CD14-positive monocyte (primary cell): ENCODE measurements around the gene AURKB. TPM values are rescaled to one million over a fixed set of nuclear protein-coding genes. Genes with fewer than 3 reads are reported as not detected.

Source experiments
- DNase-seq, 3 donors: peaks; one replicate each; pipeline ENCODE4 v3.0.0-alpha.2; 2011 to 2022
- H2AFZ ChIP-seq: 2 replicates; pipeline ENCODE4 v1.6.0; 2012; ENCODE audit warnings: mild to moderate bottlenecking, low read depth, low read length, inconsistent platforms; ENCODE audit not compliant: insufficient read depth, poor library complexity, severe bottlenecking
- H3K27ac ChIP-seq, 2 donors: 1 replicate in 1 of 2; 2 replicates in 1 of 2; pipeline ENCODE4 v1.5.1; 2012 to 2013; ENCODE audit warnings: low read length in 2 of 2, control low read depth in 1 of 2, inconsistent platforms in 1 of 2, low read depth in 1 of 2, mild to moderate bottlenecking in 1 of 2
- H3K27me3 ChIP-seq, 2 donors: one replicate each; pipeline versions ENCODE4 v1.6.0 to v1.6.1; 2011 to 2013; ENCODE audit warnings: low read length in 2 of 2; ENCODE audit not compliant: control insufficient read depth in 2 of 2, insufficient read depth in 2 of 2
- H3K36me3 ChIP-seq, 2 donors: replicated peaks in 1 of 2; 1 replicate in 1 of 2; 2 replicates in 1 of 2; pipeline versions ENCODE4 v1.5.1 to v1.6.1; 2012 to 2013; ENCODE audit warnings: low read length in 2 of 2, control low read depth in 1 of 2, inconsistent platforms in 1 of 2, mild to moderate bottlenecking in 1 of 2; ENCODE audit not compliant: insufficient read depth in 2 of 2, control insufficient read depth in 1 of 2
- H3K4me1 ChIP-seq, 2 donors: 1 replicate in 1 of 2; 2 replicates in 1 of 2; pipeline versions ENCODE4 v1.5.1 to v1.6.1; 2012 to 2013; ENCODE audit warnings: low read length in 2 of 2, control low read depth in 1 of 2, inconsistent platforms in 1 of 2, mild to moderate bottlenecking in 1 of 2, moderate library complexity in 1 of 2; ENCODE audit not compliant: insufficient read depth in 2 of 2, control insufficient read depth in 1 of 2
- H3K4me2 ChIP-seq: replicated peaks from 2 replicates; pipeline ENCODE3; 2012; ENCODE audit warnings: low read length, moderate library complexity, mild to moderate bottlenecking; ENCODE audit not compliant: poor library complexity, severe bottlenecking; ENCODE audit errors: extremely low read depth
- H3K4me3 ChIP-seq, 3 experiments: fragments of 200-600 bp in 1 of 3; sonication (generic) in 1 of 3; replicated peaks in 1 of 3; 1 replicate in 2 of 3; 2 replicates in 1 of 3; pipeline ENCODE4 v1.5.1; 2011 to 2013; ENCODE audit warnings: low read length in 3 of 3, mild to moderate bottlenecking in 3 of 3, control low read depth in 2 of 3, low read depth in 2 of 3, inconsistent platforms in 1 of 3, moderate library complexity in 1 of 3
- H3K79me2 ChIP-seq: 2 replicates; pipeline ENCODE4 v1.6.0; 2012; ENCODE audit warnings: mild to moderate bottlenecking, control low read depth, inconsistent platforms, low read length, moderate library complexity; ENCODE audit not compliant: insufficient read depth
- H3K9ac ChIP-seq: 2 replicates; pipeline ENCODE4 v1.6.0; 2017; ENCODE audit warnings: low read length, mild to moderate bottlenecking; ENCODE audit not compliant: insufficient read depth, poor library complexity, severe bottlenecking
- H3K9me3 ChIP-seq, 2 donors: replicated peaks in 1 of 2; 1 replicate in 1 of 2; 2 replicates in 1 of 2; pipeline versions ENCODE4 v1.5.1 to v1.6.1; 2012 to 2013; ENCODE audit warnings: low read length in 2 of 2, control low read depth in 1 of 2; ENCODE audit not compliant: control insufficient read depth in 1 of 2, insufficient read depth in 1 of 2
- H4K20me1 ChIP-seq: 2 replicates; pipeline ENCODE4 v1.6.0; 2012; ENCODE audit warnings: mild to moderate bottlenecking, low read length, control low read depth, moderate library complexity; ENCODE audit not compliant: insufficient read depth
- H3K27ac Mint-ChIP-seq, 7 donors: one replicate each; pipeline ENCODE4 v1.8.0; 2020; ENCODE audit warnings: mild to moderate bottlenecking in 7 of 7, mixed read lengths in 7 of 7, moderate library complexity in 6 of 7, inconsistent platforms in 2 of 7
- H3K27me3 Mint-ChIP-seq, 3 donors: one replicate each; pipeline ENCODE4 v1.8.0; 2021 to 2022; ENCODE audit warnings: low read depth in 3 of 3, mild to moderate bottlenecking in 3 of 3, mixed read lengths in 3 of 3, moderate library complexity in 3 of 3, inconsistent platforms in 1 of 3
- H3K36me3 Mint-ChIP-seq, 2 donors: one replicate each; pipeline ENCODE4 v1.8.0; 2020; ENCODE audit warnings: mixed read lengths in 2 of 2, inconsistent platforms in 1 of 2, mild to moderate bottlenecking in 1 of 2
- H3K4me1 Mint-ChIP-seq: one replicate; pipeline ENCODE4 v1.8.0; 2020; ENCODE audit warnings: mild to moderate bottlenecking, mixed read lengths
- H3K4me3 Mint-ChIP-seq, 2 donors: one replicate each; pipeline ENCODE4 v1.8.0; 2020; ENCODE audit warnings: mild to moderate bottlenecking in 2 of 2, mixed read lengths in 2 of 2, moderate library complexity in 1 of 2
- H3K9me3 Mint-ChIP-seq, 7 donors: one replicate each; pipeline ENCODE4 v1.8.0; 2020 to 2022; ENCODE audit warnings: mixed read lengths in 7 of 7, mild to moderate bottlenecking in 6 of 7, moderate library complexity in 6 of 7, inconsistent platforms in 2 of 7
- CTCF ChIP-seq: fragments of 200-600 bp; IDR thresholded peaks from one replicate; pipeline ENCODE4 v1.8.0; 2022; ENCODE audit warnings: antibody characterized with exemption, mild to moderate bottlenecking
- WGBS: methylation state at CpG from one replicate; pipeline ENCODE4 v1.1.5; 2013; ENCODE audit warnings: missing lambda C conversion rate; ENCODE audit not compliant: insufficient coverage; 5-methylcytosine and 5-hydroxymethylcytosine counted together
- intact Hi-C, 2 donors: fragments of 100-400 bp; cut with micrococcal nuclease; formaldehyde crosslinking; loops; one replicate each; pipeline versions ENCODE4 v1.15.0 to v1.15.1; 2023
- polyA plus RNA-seq, 3 donors: library from polyadenylated mRNA; depleted of rRNA in 1 of 3; unstranded in 2 of 3; stranded (reverse) in 1 of 3; fragments of 300-500 nt in 2 of 3; fragments of >200 nt in 1 of 3; fragmentation: Illumina TruSeq in 2 of 3; gene quantifications; 1 replicate in 2 of 3; 2 replicates in 1 of 3; pipeline ENCODE4 v1.2.3, GENCODE V29; 2012 to 2021

Gene AURKB
- polyA plus RNA-seq, 3 donors: 0.38 to 4.2 (median 0.79) TPM

- H3K4me3 ChIP-seq: no peak overlapping the region
- H3K27ac ChIP-seq: no peak overlapping the region
- DNase-seq: no peak
- H3K36me3 Mint-ChIP-seq: peaks cover 83 to 86% of the 10 kb centered on the region in 2 donors
- H3K27me3 ChIP-seq: no peaks in the 10 kb centered on the region
- no peaks in the 10 kb centered on the region for H3K9me3 ChIP-seq
- H2AFZ ChIP-seq: no peak overlapping the region
- H3K79me2 ChIP-seq: no peaks in the 10 kb centered on the region
- TF ChIP-seq CTCF: no peak
- 96% methylated on average over 8 of the region's 10 CpGs for WGBS
- H3K27me3 Mint-ChIP-seq: peaks cover 0 to 2% (median 0%) of the 10 kb centered on the region in 3 donors
- intact Hi-C loops: no loop called here
- peaks cover 22% of the 10 kb centered on the region for H3K4me1 Mint-ChIP-seq
- H3K9ac ChIP-seq: no peak overlapping the region
- H3K4me2 ChIP-seq: no peak overlapping the region
- H4K20me1 ChIP-seq: peaks cover 10% of the 10 kb centered on the region
- H3K4me3 Mint-ChIP-seq: no peak overlapping the region
- H3K9me3 Mint-ChIP-seq: peaks cover 0 to 2% (median 0%) of the 10 kb centered on the region in 7 donors
- H3K27ac Mint-ChIP-seq: peak overlapping the region in 3 of 7 donors; percentile 18 to 27 (median 23)
- H3K36me3 ChIP-seq: peaks cover 74 to 93% of the 10 kb centered on the region in 2 donors
- peaks cover 14 to 18% of the 10 kb centered on the region in 2 donors for H3K4me1 ChIP-seq
Measured at GRCh38 chr17:8231701-8232100, 21.3 kb upstream of the AURKB start.

GRCh38 chr17:8227238-8227581 is 16.8 kb upstream of the AURKB start:
- peak overlapping the region in 2 of 3 experiments; percentile 50 to 75 for H3K4me3 ChIP-seq
- Mint-ChIP-seq H3K27ac (peak overlapping the region; percentile 69 to 86 (median 81)), H3K9me3 (peaks cover 0 to 2% (median 0%) of the 10 kb centered on the region in 7 donors), H3K36me3 (peaks cover 58 to 59% of the 10 kb centered on the region in 2 donors), H3K4me1 (peaks cover 38% of the 10 kb centered on the region), H3K4me3 (peak overlapping the region; percentile 80 to 86), H3K27me3 (peaks cover 0 to 2% (median 1%) of the 10 kb centered on the region in 3 donors)
- no peaks in the 10 kb centered on the region for H3K9me3 ChIP-seq
- H3K36me3 ChIP-seq: peaks cover 45 to 52% of the 10 kb centered on the region in 2 donors
- 95% methylated on average over 4 of the region's 4 CpGs for WGBS
- H3K4me2 ChIP-seq: peak overlapping the region; percentile 72
- H3K79me2 ChIP-seq: peaks cover 19% of the 10 kb centered on the region
- intact Hi-C loops: no loop called here
- no peak for TF ChIP-seq CTCF
- H2AFZ ChIP-seq: peak overlapping the region; percentile 61
- H3K4me1 ChIP-seq: peaks cover 25 to 33% of the 10 kb centered on the region in 2 donors
- H3K27ac ChIP-seq: peak overlapping the region in 1 of 2 donors; percentile 66
- no peak overlapping the region for H3K9ac ChIP-seq
- peaks cover 10% of the 10 kb centered on the region for H4K20me1 ChIP-seq
- no peak for DNase-seq
- H3K27me3 ChIP-seq: no peaks in the 10 kb centered on the region
